Ishikawa (cell line): ENCODE measurements around the gene GOLGA6A.

Experiments used
- CEBPB ChIP-seq: IDR thresholded peaks from 2 replicates; pipeline ENCODE4 v1.6.1; 2012
- EP300 ChIP-seq: IDR thresholded peaks from 2 replicates; pipeline ENCODE4 v1.6.1; 2012; ENCODE audit warnings: borderline replicate concordance
- MAX ChIP-seq: IDR thresholded peaks from 2 replicates; pipeline ENCODE4 v1.6.1; 2012
- REST ChIP-seq: IDR thresholded peaks from 2 replicates; pipeline ENCODE4 v1.6.1; 2012; ENCODE audit warnings: low read depth, mild to moderate bottlenecking
- TAF1 ChIP-seq: IDR thresholded peaks from 2 replicates; pipeline ENCODE4 v1.6.1; 2012; ENCODE audit warnings: low read depth, mild to moderate bottlenecking
- TCF12 ChIP-seq: IDR thresholded peaks from 2 replicates; pipeline ENCODE4 v1.6.1; 2012; ENCODE audit warnings: low read depth
- ZBTB7A ChIP-seq: IDR thresholded peaks from 2 replicates; pipeline ENCODE4 v1.6.1; 2012; ENCODE audit warnings: low read depth

- TF ChIP-seq REST (no peak), TAF1 (no peak), EP300 (no peak), MAX (no peak), CEBPB (no peak), TCF12 (no peak), ZBTB7A (no peak)
Observed at GRCh38 chr15:74037171-74038117, 44.9 kb downstream of the GOLGA6A start.
